Esophagus muscularis mucosa (tissue), 4 donors: Measurements from ENCODE around the gene TESK1. TPM values are rescaled to one million over a fixed set of nuclear protein-coding genes. Genes with fewer than 3 reads are reported as not detected.

Source experiments
- DNase-seq: peaks from one replicate; pipeline ENCODE4 v3.0.0-alpha.2; 2017; ENCODE audit errors: extremely low spot score
- H3K27ac ChIP-seq, 4 donors: fragments of 200-600 bp; sonication (generic); replicated peaks in 1 of 4; 1 replicate in 3 of 4; 2 replicates in 1 of 4; pipeline ENCODE4 v1.5.1; 2016 to 2019; ENCODE audit warnings: mild to moderate bottlenecking in 1 of 4
- H3K27me3 ChIP-seq, 4 donors: fragments of 200-600 bp; sonication (generic); one replicate each; pipeline versions ENCODE4 v1.5.1 to v1.6.0; 2016 to 2019
- H3K36me3 ChIP-seq, 4 donors: fragments of 200-600 bp; sonication (generic); one replicate each; pipeline ENCODE4 v1.5.1; 2016 to 2019
- H3K4me1 ChIP-seq, 4 donors: fragments of 200-600 bp; sonication (generic); one replicate each; pipeline ENCODE4 v1.5.1; 2016 to 2019
- H3K4me3 ChIP-seq, 4 donors: fragments of 200-600 bp; sonication (generic); 1 replicate in 2 of 4; 2 replicates in 2 of 4; pipeline ENCODE4 v1.5.1; 2016 to 2019; ENCODE audit warnings: mild to moderate bottlenecking in 4 of 4, moderate library complexity in 1 of 4
- H3K9me3 ChIP-seq, 4 donors: fragments of 200-600 bp; sonication (generic); 1 replicate in 3 of 4; 2 replicates in 1 of 4; pipeline ENCODE4 v1.5.1; 2016 to 2019
- EP300 ChIP-seq: sonication (generic); formaldehyde crosslinking; IDR thresholded peaks from one replicate; pipeline ENCODE4 v1.6.1; 2017; ENCODE audit warnings: antibody characterized with exemption
- POLR2A ChIP-seq: fragments of 450-650 bp; IDR thresholded peaks from one replicate; pipeline ENCODE4 v1.6.1; 2017; ENCODE audit warnings: antibody characterized with exemption, moderate library complexity, mild to moderate bottlenecking, low read depth
- POLR2AphosphoS5 ChIP-seq, 2 donors: sonication (generic); formaldehyde crosslinking; IDR thresholded peaks; one replicate each; pipeline ENCODE4 v1.6.1; 2017; ENCODE audit warnings: antibody characterized with exemption in 2 of 2
- WGBS: methylation state at CpG from one replicate; pipeline ENCODE4 v1.1.5; 2018; 5-methylcytosine and 5-hydroxymethylcytosine counted together
- intact Hi-C: fragments of 100-400 bp; cut with DNase I; formaldehyde crosslinking; loops from one replicate; pipeline ENCODE4 v1.15.1; 2023
- total RNA-seq, 4 donors: library from RNA; depleted of rRNA; stranded (reverse); fragments of >200 nt; gene quantifications; one replicate each; pipeline versions ENCODE4 v1.1.0 to v1.2.1, GENCODE V29; 2016
- TF ChIP-seq, protein P1 (sequence below), 3 experiments: fragments of 200-600 bp in 2 of 3; fragments of 450-650 bp in 1 of 3; sonication (generic) in 2 of 3; IDR thresholded peaks; one replicate each; pipeline ENCODE4 v1.5.1; 2017 to 2019; ENCODE audit warnings: antibody characterized with exemption in 3 of 3, mild to moderate bottlenecking in 2 of 3, moderate library complexity in 1 of 3

Gene TESK1
- total RNA-seq, 4 donors from 2014 or later, result 48.2 to 80.6 (median 63.4) TPM

DNA sequence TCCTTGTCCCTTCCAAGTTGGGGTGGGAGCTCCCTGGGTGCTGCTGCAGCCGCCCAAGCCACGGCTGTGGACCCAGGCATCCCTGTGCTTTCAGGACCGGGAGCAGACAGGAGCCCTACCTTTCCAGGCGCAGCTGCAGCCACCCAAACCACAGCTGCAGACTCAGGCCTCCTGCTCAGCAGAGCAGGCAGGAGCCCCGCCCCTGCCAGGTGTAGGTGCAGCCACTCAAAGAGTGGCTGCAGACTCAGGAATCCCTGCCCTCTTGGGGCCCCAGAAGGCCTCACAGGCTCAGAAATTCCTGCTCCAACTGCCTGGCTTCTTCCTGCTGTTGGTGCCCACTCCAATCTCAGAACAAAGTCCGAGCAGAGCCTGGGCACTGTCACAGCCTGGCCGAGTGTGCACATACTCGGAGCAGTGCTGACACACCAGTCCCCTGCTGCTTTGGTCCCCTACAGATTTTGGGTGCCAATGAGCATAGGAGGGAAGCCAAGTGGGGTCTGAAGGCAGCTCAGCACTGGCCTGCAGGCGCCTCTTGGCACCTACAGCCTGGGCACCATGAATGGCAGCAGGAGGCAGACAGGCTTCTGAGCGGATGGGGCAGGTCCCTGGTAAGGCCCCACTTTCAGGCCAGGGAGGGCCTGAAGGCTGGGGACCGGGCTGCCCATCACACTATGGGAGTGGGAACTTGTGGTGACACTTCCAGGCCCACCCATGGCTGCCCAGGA is 6.0 kb upstream of the TESK1 start:
- 98% methylated on average over 6 of the region's 11 CpGs for WGBS
- DNase-seq, result no peak
- Histone ChIP-seq H3K27ac (no peak overlapping the region), H3K9me3 (peaks cover 0 to 6% (median under 1%) of the 10 kb centered on the region in 4 donors), H3K4me3 (no peak overlapping the region), H3K36me3 (no peaks in the 10 kb centered on the region), H3K27me3 (no peaks in the 10 kb centered on the region), H3K4me1 (peaks cover 9 to 15% (median 12%) of the 10 kb centered on the region in 4 donors)
- TF ChIP-seq, protein P1, sequence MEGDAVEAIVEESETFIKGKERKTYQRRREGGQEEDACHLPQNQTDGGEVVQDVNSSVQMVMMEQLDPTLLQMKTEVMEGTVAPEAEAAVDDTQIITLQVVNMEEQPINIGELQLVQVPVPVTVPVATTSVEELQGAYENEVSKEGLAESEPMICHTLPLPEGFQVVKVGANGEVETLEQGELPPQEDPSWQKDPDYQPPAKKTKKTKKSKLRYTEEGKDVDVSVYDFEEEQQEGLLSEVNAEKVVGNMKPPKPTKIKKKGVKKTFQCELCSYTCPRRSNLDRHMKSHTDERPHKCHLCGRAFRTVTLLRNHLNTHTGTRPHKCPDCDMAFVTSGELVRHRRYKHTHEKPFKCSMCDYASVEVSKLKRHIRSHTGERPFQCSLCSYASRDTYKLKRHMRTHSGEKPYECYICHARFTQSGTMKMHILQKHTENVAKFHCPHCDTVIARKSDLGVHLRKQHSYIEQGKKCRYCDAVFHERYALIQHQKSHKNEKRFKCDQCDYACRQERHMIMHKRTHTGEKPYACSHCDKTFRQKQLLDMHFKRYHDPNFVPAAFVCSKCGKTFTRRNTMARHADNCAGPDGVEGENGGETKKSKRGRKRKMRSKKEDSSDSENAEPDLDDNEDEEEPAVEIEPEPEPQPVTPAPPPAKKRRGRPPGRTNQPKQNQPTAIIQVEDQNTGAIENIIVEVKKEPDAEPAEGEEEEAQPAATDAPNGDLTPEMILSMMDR (IDR thresholded peaks at IDR 0.05), result no peak
- TF ChIP-seq POLR2A (no peak), POLR2AphosphoS5 (IDR thresholded peaks at IDR 0.05) (no peak), EP300 (no peak)
- intact Hi-C loops, result no loop called here

DNA sequence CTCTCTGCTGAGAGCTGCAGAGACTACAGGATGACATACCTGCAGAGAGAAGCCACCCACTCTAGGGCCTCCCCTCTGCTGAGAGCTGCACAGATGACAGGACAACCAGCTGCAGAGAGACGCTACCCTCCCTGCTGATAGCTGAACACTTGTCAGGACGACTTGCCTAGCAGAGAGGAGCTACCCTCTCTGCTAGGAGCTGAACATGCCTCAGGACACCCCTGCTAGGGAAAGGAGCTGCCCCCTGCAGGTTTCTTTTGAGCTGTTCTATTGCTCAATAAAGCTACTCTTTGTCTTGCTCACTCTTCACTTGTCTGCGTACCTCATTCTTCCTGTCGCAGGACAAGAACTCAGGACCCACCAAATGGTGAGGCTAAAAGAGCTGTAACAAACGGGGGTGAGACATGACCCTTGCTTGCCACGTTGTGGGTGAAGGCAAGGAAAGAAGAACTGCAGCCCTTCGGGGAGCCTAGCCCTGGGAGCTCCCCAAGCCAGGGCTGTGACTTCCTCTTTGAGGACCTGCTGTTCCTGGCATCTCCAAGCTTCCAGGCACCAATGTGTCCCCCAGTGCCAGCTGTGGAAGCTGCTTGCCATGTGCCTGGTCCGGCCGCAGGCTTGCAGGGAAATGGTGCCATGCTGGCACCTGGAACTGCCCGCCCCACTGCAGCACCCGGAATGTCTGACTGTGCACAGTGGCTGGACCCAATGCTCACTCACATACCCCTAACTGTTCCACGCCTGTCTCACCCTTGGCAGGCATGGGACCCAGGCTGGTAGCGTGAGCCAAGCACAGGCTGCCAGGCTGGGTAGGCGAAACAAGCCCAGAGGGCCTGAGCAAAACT is 5.1 kb upstream of the TESK1 start:
- no peak for DNase-seq
- 75% methylated on average over 11 of the region's 14 CpGs for WGBS
- Histone ChIP-seq H3K27ac (no peak overlapping the region), H3K36me3 (no peaks in the 10 kb centered on the region), H3K27me3 (no peaks in the 10 kb centered on the region), H3K9me3 (no peaks in the 10 kb centered on the region), H3K4me3 (no peak overlapping the region), H3K4me1 (peaks cover 12 to 21% (median 17%) of the 10 kb centered on the region in 4 donors)
- intact Hi-C loops, result loop anchor here (5.0 kb wide), 2 partner anchors 38 to 118 kb away; a partner anchor contains a TSS
- TF ChIP-seq EP300, result no peak
- TF ChIP-seq POLR2AphosphoS5 (IDR thresholded peaks at IDR 0.05), result no peak
- TF ChIP-seq, protein P1 (IDR thresholded peaks at IDR 0.05), result no peak
- no peak for TF ChIP-seq POLR2A

DNA sequence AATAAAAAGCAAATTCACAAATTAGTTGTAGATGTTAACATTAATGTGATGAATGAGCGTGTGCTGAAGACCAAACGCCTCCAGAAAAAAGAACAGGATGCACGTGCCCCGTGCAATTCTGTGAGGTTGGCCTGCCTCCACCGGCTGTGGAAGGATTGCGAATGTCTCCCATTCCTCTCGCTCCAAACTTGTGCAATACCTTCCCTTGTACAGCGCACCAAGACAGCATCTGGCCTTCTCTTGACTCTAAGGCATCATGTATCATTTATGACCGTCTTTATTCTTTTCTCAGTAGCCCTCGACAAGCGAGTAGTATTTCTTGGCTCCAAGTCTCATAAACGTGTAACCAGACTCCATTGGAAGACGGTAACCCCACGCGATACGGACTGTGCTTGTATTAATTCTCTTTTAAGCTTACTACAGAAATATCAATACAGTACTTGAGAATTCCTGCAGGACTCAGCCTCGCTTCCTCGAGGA is 1.5 kb upstream of the TESK1 start:
- peak; percentile 95 for DNase-seq
- intact Hi-C loops, result loop anchor here (5.0 kb wide), 2 partner anchors 41 to 121 kb away; a partner anchor contains a TSS
- Histone ChIP-seq H3K27ac (peak overlapping the region; percentile 92 to 96 (median 94)), H3K4me1 (peaks cover 24 to 37% (median 35%) of the 10 kb centered on the region in 4 donors), H3K27me3 (no peaks in the 10 kb centered on the region), H3K4me3 (peak overlapping the region; percentile 86 to 96 (median 90)), H3K9me3 (no peaks in the 10 kb centered on the region), H3K36me3 (peaks cover 8 to 18% (median 14%) of the 10 kb centered on the region in 4 donors)
- 2% methylated on average over 18 of the region's 18 CpGs for WGBS
- peak in 1 of 2 donors; percentile 17 for TF ChIP-seq POLR2AphosphoS5 (IDR thresholded peaks at IDR 0.05)
- TF ChIP-seq EP300, result no peak

DNA sequence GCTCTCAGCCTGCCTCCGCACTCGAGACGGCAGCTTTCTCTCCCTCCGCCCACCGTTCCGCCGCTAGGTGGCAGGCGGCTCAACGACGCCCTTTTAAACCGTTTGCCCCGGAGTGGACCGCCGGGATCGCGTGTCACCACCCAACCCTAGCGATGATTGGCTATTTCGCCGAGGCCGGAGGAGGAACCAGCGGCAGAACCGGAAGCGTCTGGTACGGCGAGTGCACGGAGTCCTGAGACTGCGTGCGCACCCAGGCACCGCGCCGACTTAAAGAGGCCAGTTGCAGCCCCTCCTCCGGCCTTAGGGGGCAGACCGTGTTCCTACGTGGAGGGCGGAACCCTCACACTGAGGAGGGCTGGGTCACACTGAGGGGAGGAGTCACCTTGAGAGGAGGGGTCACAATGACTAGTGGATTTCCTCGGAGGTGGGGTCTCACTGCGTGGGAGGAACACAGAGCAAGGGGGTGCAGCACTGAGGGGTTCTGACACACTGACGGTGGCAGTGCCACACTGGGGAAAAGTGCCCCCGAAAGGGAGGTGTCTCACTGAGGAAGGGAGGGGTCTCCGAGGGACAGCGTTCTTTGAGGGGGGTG is 980 bp upstream of the TESK1 start:
- peaks cover 24 to 37% (median 35%) of the 10 kb centered on the region in 4 donors for H3K4me1 ChIP-seq
- peak overlapping the region; percentile 86 to 96 (median 90) for H3K4me3 ChIP-seq
- TF ChIP-seq EP300, result no peak
- TF ChIP-seq, protein P1 (IDR thresholded peaks at IDR 0.05), result peak; percentile 83 to 98 (median 94)
- peak; percentile 93 to 99 for TF ChIP-seq POLR2AphosphoS5 (IDR thresholded peaks at IDR 0.05)
- TF ChIP-seq POLR2A, result peak; percentile 70
- peaks cover 12 to 23% (median 19%) of the 10 kb centered on the region in 4 donors for H3K36me3 ChIP-seq
- H3K27ac ChIP-seq, result peak overlapping the region; percentile 92 to 96 (median 94)
- H3K9me3 ChIP-seq, result no peaks in the 10 kb centered on the region
- peak; percentile 100 for DNase-seq
- WGBS, result under 1% methylated on average over 35 of the region's 41 CpGs
- intact Hi-C loops, result loop anchor here (2.0 to 5.0 kb wide), 3 partner anchors 42 to 122 kb away; a partner anchor contains a TSS
- no peaks in the 10 kb centered on the region for H3K27me3 ChIP-seq
